ENCODE measurements around the gene ESPN. TPM values are rescaled to one million over a fixed set of nuclear protein-coding genes. Genes with fewer than 3 reads are reported as not detected.

Gene ESPN
- total RNA-seq, 4 donors from 2014 or later: 40.2 to 368 (median 157) TPM

- intact Hi-C loops (cut with DNase I; ENCODE audit: low total_unique reads): no loop called here
- TF ChIP-seq CTCF (IDR thresholded peaks at IDR 0.05) (peak; percentile 67 to 82 (median 77)), POLR2AphosphoS5 (IDR thresholded peaks at IDR 0.05) (no peak)
- no peaks in the 10 kb centered on the region for H3K9me3 ChIP-seq
- H3K36me3 ChIP-seq: no peaks in the 10 kb centered on the region
- H3K4me1 ChIP-seq: peaks cover 23 to 72% (median 72%) of the 10 kb centered on the region in 4 donors
- in situ Hi-C loops (cut with MboI; ENCODE audit: low pct_ligation_motif_present in 1 of 4, low pct_unique_long_range_greater_than_20kb in 1 of 4, low sequenced_read_pairs in 3 of 4): loop anchor here in 1 of 4 donors (25.0 kb wide), 1 partner anchor 186 kb away; the partner anchor contains the start of genes HES3 and ICMT
- WGBS, 2 donors (ENCODE audit: low coverage in 1 of 2): 5% methylated on average over 23 of the region's 24 CpGs; no CpG with 5 or more reads in 1 of the 2 donors
- H3K27me3 ChIP-seq: peaks cover 89% of the 10 kb centered on the region
- no peak overlapping the region for H3K27ac ChIP-seq
- peak; percentile 82 for DNase-seq
- H3K4me3 ChIP-seq: no peak overlapping the region
Measured at GRCh38 chr1:6423321-6423999, 1.1 kb upstream of the ESPN start.

- intact Hi-C loops (cut with DNase I; ENCODE audit: low total_unique reads): no loop called here
- peak overlapping the region in 2 of 4 donors; percentile 28 to 42 for H3K4me3 ChIP-seq
- in situ Hi-C loops (cut with MboI; ENCODE audit: low pct_ligation_motif_present in 1 of 4, low pct_unique_long_range_greater_than_20kb in 1 of 4, low sequenced_read_pairs in 3 of 4): loop anchor here in 1 of 4 donors (25.0 kb wide), 1 partner anchor 187 kb away; the partner anchor contains the start of genes HES3 and ICMT
- H3K27me3 ChIP-seq: peaks cover 89% of the 10 kb centered on the region
- no peaks in the 10 kb centered on the region for H3K36me3 ChIP-seq
- H3K9me3 ChIP-seq: no peaks in the 10 kb centered on the region
- no peak for DNase-seq
- 8% methylated on average over 33 of the region's 35 CpGs; no CpG with 5 or more reads in 1 of the 2 donors for WGBS, 2 donors (ENCODE audit: low coverage in 1 of 2)
- TF ChIP-seq POLR2A (IDR thresholded peaks at IDR 0.05): no peak
- TF ChIP-seq POLR2AphosphoS5 (IDR thresholded peaks at IDR 0.05): no peak
- TF ChIP-seq EP300 (IDR thresholded peaks at IDR 0.05; ENCODE audit: low read depth): no peak
- TF ChIP-seq CTCF (IDR thresholded peaks at IDR 0.05): no peak
- H3K4me1 ChIP-seq: peaks cover 21 to 70% (median 66%) of the 10 kb centered on the region in 4 donors
- H3K27ac ChIP-seq: no peak overlapping the region
Measured at GRCh38 chr1:6424000-6424565, 493 bp upstream of the ESPN start.

GRCh38 chr1:6425658-6426057, 1.1 kb downstream of the ESPN start:
- TF ChIP-seq CTCF (IDR thresholded peaks at IDR 0.05) (no peak), POLR2A (IDR thresholded peaks at IDR 0.05) (no peak), POLR2AphosphoS5 (IDR thresholded peaks at IDR 0.05) (no peak), EP300 (IDR thresholded peaks at IDR 0.05; ENCODE audit: low read depth) (no peak)
- in situ Hi-C loops (cut with MboI; ENCODE audit: low pct_ligation_motif_present in 1 of 4, low pct_unique_long_range_greater_than_20kb in 1 of 4, low sequenced_read_pairs in 3 of 4): no loop called here
- Histone ChIP-seq H3K27ac (no peak overlapping the region), H3K27me3 (peaks cover 79% of the 10 kb centered on the region), H3K9me3 (no peaks in the 10 kb centered on the region), H3K36me3 (no peaks in the 10 kb centered on the region), H3K4me1 (peaks cover 17 to 54% (median 51%) of the 10 kb centered on the region in 4 donors), H3K4me3 (no peak overlapping the region)
- DNase-seq: no peak
- 74% methylated on average over 6 of the region's 6 CpGs; no CpG with 5 or more reads in 1 of the 2 donors for WGBS, 2 donors (ENCODE audit: low coverage in 1 of 2)
- intact Hi-C loops (cut with DNase I; ENCODE audit: low total_unique reads): no loop called here

- H3K27me3 ChIP-seq: peaks cover 71% of the 10 kb centered on the region
- DNase-seq: no peak
- intact Hi-C loops (cut with DNase I; ENCODE audit: low total_unique reads) (no loop called here), in situ Hi-C loops (cut with MboI; ENCODE audit: low pct_ligation_motif_present in 1 of 4, low pct_unique_long_range_greater_than_20kb in 1 of 4, low sequenced_read_pairs in 3 of 4) (no loop called here)
- no peaks in the 10 kb centered on the region for H3K36me3 ChIP-seq
- no peaks in the 10 kb centered on the region for H3K9me3 ChIP-seq
- H3K27ac ChIP-seq: peak overlapping the region in 1 of 4 donors; percentile 76
- peaks cover 16 to 49% (median 46%) of the 10 kb centered on the region in 4 donors for H3K4me1 ChIP-seq
- TF ChIP-seq EP300 (IDR thresholded peaks at IDR 0.05; ENCODE audit: low read depth): no peak
- no peak for TF ChIP-seq POLR2AphosphoS5 (IDR thresholded peaks at IDR 0.05)
- no peak for TF ChIP-seq CTCF (IDR thresholded peaks at IDR 0.05)
- no peak for TF ChIP-seq POLR2A (IDR thresholded peaks at IDR 0.05)
- 73% methylated on average over 9 of the region's 9 CpGs; no CpG with 5 or more reads in 1 of the 2 donors for WGBS, 2 donors (ENCODE audit: low coverage in 1 of 2)
- H3K4me3 ChIP-seq: no peak overlapping the region
Measured at GRCh38 chr1:6426277-6426971, 1.8 kb downstream of the ESPN start.

Measured in transverse colon (tissue), 4 donors.